ENCODE results near the gene RNF223. TPM values are rescaled to one million over a fixed set of nuclear protein-coding genes. Genes with fewer than 3 reads are reported as not detected.

Gene RNF223
- total and polyA plus RNA-seq, 7 experiments from 2014 or later, result 0.32 TPM; not detected in 6

DNA sequence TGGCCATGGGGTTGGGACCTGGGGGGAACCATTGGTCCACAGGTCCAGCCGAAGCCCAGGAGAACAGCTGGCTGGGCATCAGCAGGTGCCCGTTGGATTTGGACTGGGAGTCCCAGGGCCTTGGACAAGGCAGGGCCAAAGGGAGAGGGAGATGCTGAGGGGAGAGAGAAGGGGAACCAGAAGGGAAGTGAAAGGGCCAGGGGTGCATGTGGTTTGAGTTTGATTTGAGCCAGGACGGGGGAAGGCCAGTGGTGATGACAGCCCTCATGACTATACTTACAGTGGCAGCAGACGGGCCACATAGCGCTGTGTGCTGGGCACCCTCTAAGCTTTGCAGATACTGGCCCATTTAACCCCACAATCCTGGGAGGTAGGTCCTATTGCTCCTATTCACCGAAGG lies 35.4 kb downstream of the RNF223 start:
- ATAC-seq (no peak), DNase-seq (no peak)
- no peaks in the 10 kb centered on the region for H3K9me3 ChIP-seq (ENCODE audit: control insufficient read depth in 2 of 3, low read length in 3 of 3)
- peak overlapping the region in 1 of 9 donors; percentile 38 for H3K27ac Mint-ChIP-seq
- H3K4me1 Mint-ChIP-seq, result peaks cover 5 to 18% (median 15%) of the 10 kb centered on the region in 7 donors
- H3K36me3 Mint-ChIP-seq, result peaks cover 0 to 5% (median 0%) of the 10 kb centered on the region in 5 donors
- H3K9me3 Mint-ChIP-seq, result peaks cover 0 to 4% (median 0%) of the 10 kb centered on the region in 11 donors
- peak overlapping the region in 6 of 10 donors; percentile 37 to 84 (median 62) for H3K4me3 Mint-ChIP-seq
- peaks cover 0 to 7% of the 10 kb centered on the region in 2 donors for H3K27me3 ChIP-seq (ENCODE audit: control insufficient read depth in 2 of 2, insufficient read depth in 2 of 2, low read length in 2 of 2)
- H3K27ac ChIP-seq (ENCODE audit: low read depth, low read length), result no peak overlapping the region
- no peak overlapping the region for H3K4me3 ChIP-seq (ENCODE audit: low read length)
- peaks cover 3 to 33% (median 5%) of the 10 kb centered on the region in 5 donors for H3K27me3 Mint-ChIP-seq
- POLR2A ChIA-PET, result interaction anchor here (0.6 kb wide), 1 partner anchor 118 kb away, joined by 3 read pairs; no protein-coding TSS in a partner anchor
- no peaks in the 10 kb centered on the region for H3K36me3 ChIP-seq (ENCODE audit: control insufficient read depth in 2 of 3, insufficient read depth in 3 of 3, low read length in 3 of 3)
- CTCF ChIA-PET, result interaction anchor here (1.2 kb wide), 1 partner anchor 54 kb away, joined by 4 read pairs; no protein-coding TSS in a partner anchor
- H3K4me1 ChIP-seq (ENCODE audit: control insufficient read depth in 2 of 2, insufficient read depth in 2 of 2, low read length in 2 of 2), result peaks cover 6 to 14% of the 10 kb centered on the region in 2 donors
- intact Hi-C loops (cut with micrococcal nuclease), result no loop called here

DNA sequence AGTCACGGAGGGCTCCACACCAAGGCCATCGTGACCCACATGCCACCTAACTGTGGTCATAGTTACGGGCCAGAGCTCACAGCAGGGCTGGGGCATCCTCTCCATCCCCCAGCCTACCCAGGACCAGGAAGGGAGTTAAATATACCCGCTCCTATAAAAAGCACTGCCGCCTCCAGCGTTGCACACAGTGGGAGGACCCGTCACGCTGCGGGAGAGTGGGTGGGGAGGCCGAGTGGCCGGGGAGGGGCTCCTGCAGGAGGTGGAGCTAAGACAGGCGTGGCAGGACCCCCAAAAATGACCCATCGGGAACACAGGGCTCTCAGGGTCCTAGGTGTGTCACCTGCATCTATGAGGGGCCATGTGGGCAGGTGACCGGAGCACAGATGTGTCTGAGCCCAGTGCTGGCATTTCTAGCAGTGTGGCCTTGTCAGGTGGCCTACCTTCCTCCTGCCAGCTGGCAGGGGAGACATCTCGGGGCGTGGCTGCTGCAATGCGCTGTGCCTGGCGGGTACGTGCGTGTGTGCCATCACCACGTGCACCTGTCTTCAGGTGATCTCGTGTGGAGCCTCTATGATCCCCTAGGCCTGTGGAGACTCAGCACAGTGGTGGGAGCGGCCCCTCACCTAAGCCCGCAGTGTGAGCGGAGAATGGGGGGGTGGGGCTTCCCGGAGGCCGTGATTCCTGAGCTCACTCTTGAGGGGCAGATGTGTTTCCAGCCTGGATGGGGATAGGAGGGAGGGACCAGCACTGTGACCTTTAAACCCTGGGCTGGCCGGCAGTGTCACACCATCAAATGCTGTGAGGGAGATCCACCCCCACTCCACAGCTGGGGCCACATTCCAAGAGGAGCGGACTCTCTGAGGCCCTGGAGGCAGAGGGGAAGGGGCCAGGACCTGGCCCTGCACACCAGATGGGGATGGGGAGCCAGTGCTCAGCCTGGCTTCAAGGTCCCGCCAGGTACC lies 36.5 kb downstream of the RNF223 start:
- ChIA-PET CTCF (interaction anchor here (0.6 to 1.2 kb wide), 2 partner anchors 53 to 306 kb away, joined by 3 to 4 read pairs; no protein-coding TSS in a partner anchor), POLR2A (interaction anchor here (1.2 to 1.7 kb wide), 2 partner anchors 16 to 24 kb away, joined by 5 read pairs; partner anchors contain the start of gene ISG15)
- Mint-ChIP-seq H3K27me3 (peaks cover 3 to 33% (median 5%) of the 10 kb centered on the region in 5 donors), H3K36me3 (peaks cover 0 to 3% (median 0%) of the 10 kb centered on the region in 5 donors), H3K4me1 (peaks cover 5 to 18% (median 15%) of the 10 kb centered on the region in 7 donors), H3K4me3 (peak overlapping the region in 1 of 10 donors; percentile 7), H3K9me3 (no peaks in the 10 kb centered on the region), H3K27ac (no peak overlapping the region)
- Histone ChIP-seq H3K27ac (ENCODE audit: low read depth, low read length) (no peak overlapping the region), H3K9me3 (ENCODE audit: control insufficient read depth in 2 of 3, low read length in 3 of 3) (no peaks in the 10 kb centered on the region), H3K27me3 (ENCODE audit: control insufficient read depth in 2 of 2, insufficient read depth in 2 of 2, low read length in 2 of 2) (peaks cover 0 to 9% of the 10 kb centered on the region in 2 donors), H3K36me3 (ENCODE audit: control insufficient read depth in 2 of 3, insufficient read depth in 3 of 3, low read length in 3 of 3) (no peaks in the 10 kb centered on the region), H3K4me1 (ENCODE audit: control insufficient read depth in 2 of 2, insufficient read depth in 2 of 2, low read length in 2 of 2) (peaks cover 6 to 16% of the 10 kb centered on the region in 2 donors), H3K4me3 (ENCODE audit: low read length) (no peak overlapping the region)
- intact Hi-C loops (cut with micrococcal nuclease), result no loop called here
- DNase-seq (no peak), ATAC-seq (no peak)

- H3K36me3 Mint-ChIP-seq, result peaks cover 0 to 3% (median 0%) of the 10 kb centered on the region in 5 donors
- H3K4me1 Mint-ChIP-seq, result peaks cover 5 to 23% (median 18%) of the 10 kb centered on the region in 7 donors
- intact Hi-C loops (cut with micrococcal nuclease), result no loop called here
- Histone ChIP-seq H3K27me3 (ENCODE audit: control insufficient read depth in 2 of 2, insufficient read depth in 2 of 2, low read length in 2 of 2) (peaks cover 0 to 16% of the 10 kb centered on the region in 2 donors), H3K9me3 (ENCODE audit: control insufficient read depth in 2 of 3, low read length in 3 of 3) (no peaks in the 10 kb centered on the region), H3K4me3 (ENCODE audit: low read length) (no peak overlapping the region), H3K4me1 (ENCODE audit: control insufficient read depth in 2 of 2, insufficient read depth in 2 of 2, low read length in 2 of 2) (peaks cover 6 to 20% of the 10 kb centered on the region in 2 donors), H3K36me3 (ENCODE audit: control insufficient read depth in 2 of 3, insufficient read depth in 3 of 3, low read length in 3 of 3) (no peaks in the 10 kb centered on the region), H3K27ac (ENCODE audit: low read depth, low read length) (no peak overlapping the region)
- ATAC-seq (no peak), DNase-seq (no peak)
- H3K9me3 Mint-ChIP-seq, result no peaks in the 10 kb centered on the region
- ChIA-PET CTCF (no interaction called here), POLR2A (no interaction called here)
- H3K4me3 Mint-ChIP-seq, result peak overlapping the region in 2 of 10 donors; percentile 7 to 28
- peaks cover 3 to 39% (median 14%) of the 10 kb centered on the region in 5 donors for H3K27me3 Mint-ChIP-seq
- no peak overlapping the region for H3K27ac Mint-ChIP-seq
These were observed 38.7 kb downstream of the RNF223 start for GRCh38 chr1:1035291-1035943.

- no peak overlapping the region for H3K27ac Mint-ChIP-seq
- peaks cover 3 to 35% (median 14%) of the 10 kb centered on the region in 5 donors for H3K27me3 Mint-ChIP-seq
- no peak for ATAC-seq
- H3K36me3 ChIP-seq (ENCODE audit: control insufficient read depth in 2 of 3, insufficient read depth in 3 of 3, low read length in 3 of 3), result no peaks in the 10 kb centered on the region
- no peak overlapping the region for H3K4me3 ChIP-seq (ENCODE audit: low read length)
- peaks cover 0 to 11% of the 10 kb centered on the region in 2 donors for H3K4me1 ChIP-seq (ENCODE audit: control insufficient read depth in 2 of 2, insufficient read depth in 2 of 2, low read length in 2 of 2)
- H3K9me3 ChIP-seq (ENCODE audit: control insufficient read depth in 2 of 3, low read length in 3 of 3), result no peaks in the 10 kb centered on the region
- no peaks in the 10 kb centered on the region for H3K9me3 Mint-ChIP-seq
- H3K27ac ChIP-seq (ENCODE audit: low read depth, low read length), result no peak overlapping the region
- H3K27me3 ChIP-seq (ENCODE audit: control insufficient read depth in 2 of 2, insufficient read depth in 2 of 2, low read length in 2 of 2), result peaks cover 0 to 16% of the 10 kb centered on the region in 2 donors
- ChIA-PET CTCF (interaction anchor here (3.6 kb wide), 1 partner anchor 29 kb away, joined by 16 read pairs; no protein-coding TSS in a partner anchor), POLR2A (no interaction called here)
- no peak for DNase-seq
- peaks cover 0 to 3% (median 0%) of the 10 kb centered on the region in 5 donors for H3K36me3 Mint-ChIP-seq
- H3K4me1 Mint-ChIP-seq, result peaks cover 5 to 18% (median 10%) of the 10 kb centered on the region in 7 donors
- H3K4me3 Mint-ChIP-seq, result peak overlapping the region in 8 of 10 donors; percentile 29 to 79 (median 58)
- intact Hi-C loops (cut with micrococcal nuclease), result loop anchor here in 1 of 2 donors (5.0 kb wide), 1 partner anchor 238 kb away; the partner anchor contains the start of gene UBE2J2
These were observed 39.7 kb downstream of the RNF223 start for GRCh38 chr1:1034439-1034781.

- H3K4me3 ChIP-seq (ENCODE audit: low read length), result no peak overlapping the region
- H3K36me3 ChIP-seq (ENCODE audit: control insufficient read depth in 2 of 3, insufficient read depth in 3 of 3, low read length in 3 of 3), result no peaks in the 10 kb centered on the region
- CTCF ChIA-PET, result interaction anchor here (2.2 to 3.6 kb wide), 2 partner anchors 16 to 29 kb away, joined by 9 to 16 read pairs; no protein-coding TSS in a partner anchor
- no peaks in the 10 kb centered on the region for H3K9me3 ChIP-seq (ENCODE audit: control insufficient read depth in 2 of 3, low read length in 3 of 3)
- Mint-ChIP-seq H3K4me3 (peak overlapping the region in 8 of 10 donors; percentile 29 to 79 (median 57)), H3K36me3 (peaks cover 0 to 3% (median 0%) of the 10 kb centered on the region in 5 donors), H3K9me3 (no peaks in the 10 kb centered on the region), H3K27ac (no peak overlapping the region), H3K27me3 (peaks cover 3 to 30% (median 14%) of the 10 kb centered on the region in 5 donors), H3K4me1 (peaks cover 5 to 14% (median 7%) of the 10 kb centered on the region in 7 donors)
- ATAC-seq, result no peak
- intact Hi-C loops (cut with micrococcal nuclease), result loop anchor here (1.0 to 5.0 kb wide), 12 partner anchors 14 to 407 kb away; partner anchors contain the start of genes C1orf159 (in 2 of the 2), AGRN (in 1 of the 2), ISG15 (in 1 of the 2) and UBE2J2 (in 1 of the 2)
- peaks cover 0 to 5% of the 10 kb centered on the region in 2 donors for H3K4me1 ChIP-seq (ENCODE audit: control insufficient read depth in 2 of 2, insufficient read depth in 2 of 2, low read length in 2 of 2)
- DNase-seq, result peak in 1 of 9 donors; percentile 40
- H3K27me3 ChIP-seq (ENCODE audit: control insufficient read depth in 2 of 2, insufficient read depth in 2 of 2, low read length in 2 of 2), result peaks cover 0 to 16% of the 10 kb centered on the region in 2 donors
- no peak overlapping the region for H3K27ac ChIP-seq (ENCODE audit: low read depth, low read length)
- POLR2A ChIA-PET, result no interaction called here
These were observed 40.2 kb downstream of the RNF223 start for GRCh38 chr1:1033731-1034438.
